SK-N-SH (cell line): Measurements from ENCODE around the gene NPTX1. TPM values are rescaled to one million over a fixed set of nuclear protein-coding genes. Genes with fewer than 3 reads are reported as not detected.

Source experiments
- CTCF ChIA-PET: fragments of 300-600, 350-600 bp; formaldehyde crosslinking; extraction: SDS; loops from one replicate; lab custom pipeline; 2021; lab: Yijun Ruan, JAX
- POLR2A ChIA-PET: fragments of 350-600 bp; sonication (Branson Sonifier 250); formaldehyde crosslinking; extraction: SDS; loops from one replicate; lab custom pipeline; 2020; ENCODE audit warnings: antibody characterized with exemption, inconsistent platforms; lab: Yijun Ruan, JAX
- DNase-seq: peaks from one replicate; pipeline ENCODE4 v3.0.0; 2012
- H2AFZ ChIP-seq: fragments of 200-600 bp; sonication (generic); 2 replicates; pipeline ENCODE4 v1.8.1; 2016; ENCODE audit warnings: antibody characterized with exemption, mild to moderate bottlenecking, low read depth
- H3F3A ChIP-seq: fragments of 200-600 bp; sonication (generic); replicated peaks from 2 replicates; pipeline ENCODE3; 2016; ENCODE audit warnings: antibody characterized with exemption, mild to moderate bottlenecking; ENCODE audit not compliant: insufficient read depth
- H3K27ac ChIP-seq, 2 experiments: fragments of 200-500 bp in 1 of 2; fragments of 200-600 bp in 1 of 2; sonication (Bioruptor generic) in 1 of 2; sonication (generic), shearing (Covaris generic) in 1 of 2; 2 replicates each; pipeline versions ENCODE4 v1.5.1 to v1.6.1; 2014 to 2016; ENCODE audit warnings: low read depth in 2 of 2, inconsistent platforms in 1 of 2, low read length in 1 of 2, mild to moderate bottlenecking in 1 of 2, mixed read lengths in 1 of 2
- H3K27me3 ChIP-seq: fragments of 200-600 bp; sonication (generic), shearing (Covaris generic); 2 replicates; pipeline ENCODE4 v1.6.1; 2016; ENCODE audit warnings: mixed run types; ENCODE audit not compliant: insufficient read depth
- H3K36me3 ChIP-seq, 2 experiments: fragments of 200-500 bp in 1 of 2; fragments of 200-600 bp in 1 of 2; sonication (Bioruptor generic) in 1 of 2; sonication (generic) in 1 of 2; replicated peaks in 1 of 2; 2 replicates each; pipeline versions ENCODE3 to v1.5.1; 2014 to 2016; ENCODE audit warnings: low read length in 1 of 2, mild to moderate bottlenecking in 1 of 2; ENCODE audit not compliant: insufficient read depth in 2 of 2, control insufficient read depth in 1 of 2
- H3K4me1 ChIP-seq, 2 experiments: fragments of 200-500 bp in 1 of 2; fragments of 200-600 bp in 1 of 2; sonication (Bioruptor generic) in 1 of 2; sonication (generic), shearing (Covaris generic) in 1 of 2; 2 replicates each; pipeline versions ENCODE4 v1.5.1 to v1.6.1; 2014 to 2016; ENCODE audit warnings: low read depth in 1 of 2, low read length in 1 of 2, mixed run types in 1 of 2; ENCODE audit not compliant: insufficient read depth in 2 of 2, control insufficient read depth in 1 of 2
- H3K4me2 ChIP-seq: fragments of 200-600 bp; sonication (generic), shearing (Covaris generic); 2 replicates; pipeline ENCODE4 v1.6.1; 2017; ENCODE audit warnings: mixed run types
- H3K4me3 ChIP-seq, 2 experiments: fragments of 200-500 bp in 1 of 2; fragments of 200-600 bp in 1 of 2; sonication (Bioruptor generic) in 1 of 2; sonication (generic), shearing (Covaris generic) in 1 of 2; 2 replicates each; pipeline versions ENCODE4 v1.5.1 to v1.8.1; 2014 to 2016; ENCODE audit warnings: low read depth in 2 of 2, inconsistent platforms in 1 of 2, low read length in 1 of 2, mild to moderate bottlenecking in 1 of 2, mixed read lengths in 1 of 2, moderate library complexity in 1 of 2
- H3K79me2 ChIP-seq: fragments of 200-600 bp; sonication (generic); 2 replicates; pipeline ENCODE4 v1.8.1; 2017; ENCODE audit warnings: mild to moderate bottlenecking; ENCODE audit not compliant: insufficient read depth
- H3K9ac ChIP-seq: fragments of 200-600 bp; sonication (generic); 2 replicates; pipeline ENCODE4 v1.6.1; 2017; ENCODE audit warnings: mixed run types
- H3K9me2 ChIP-seq: fragments of 200-600 bp; sonication (generic); 2 replicates; pipeline ENCODE4 v1.6.1; 2017; ENCODE audit warnings: mixed run types
- H3K9me3 ChIP-seq: fragments of 200-600 bp; sonication (generic); 2 replicates; pipeline ENCODE4 v1.6.1; 2017; ENCODE audit warnings: mixed run types, mild to moderate bottlenecking, moderate library complexity
- H4K20me1 ChIP-seq: fragments of 200-600 bp; sonication (generic); 2 replicates; pipeline ENCODE4 v1.6.1; 2017; ENCODE audit warnings: mild to moderate bottlenecking, mixed run types; ENCODE audit not compliant: insufficient read depth
- CHD2 ChIP-seq: fragments of 150-350 bp; IDR thresholded peaks from 2 replicates; pipeline ENCODE4 v1.6.1; 2018; ENCODE audit warnings: low read length; ENCODE audit not compliant: partially characterized antibody
- ELF1 ChIP-seq: IDR thresholded peaks from 2 replicates; pipeline ENCODE4 v1.4.0; 2012
- EP300 ChIP-seq, 2 experiments: IDR thresholded peaks; 2 replicates each; pipeline versions ENCODE4 v1.4.0 to v1.6.1; 2012; ENCODE audit warnings: borderline replicate concordance in 1 of 2, low read depth in 1 of 2, low read length in 1 of 2
- FOXJ3 ChIP-seq: sonication (generic); formaldehyde crosslinking; IDR thresholded peaks from 2 replicates; pipeline ENCODE4 v1.5.1; 2020; ENCODE audit warnings: mild to moderate bottlenecking, missing genetic modification reagents
- FOXM1 ChIP-seq: IDR thresholded peaks from 2 replicates; pipeline ENCODE4 v1.4.0; 2012; ENCODE audit warnings: low read depth, mild to moderate bottlenecking
- GABPA ChIP-seq: IDR thresholded peaks from 2 replicates; pipeline ENCODE4 v1.4.0; 2012; ENCODE audit warnings: low read depth, mild to moderate bottlenecking
- IRF3 ChIP-seq: fragments of 150-350 bp; IDR thresholded peaks from 2 replicates; pipeline ENCODE4 v1.6.1; 2016; ENCODE audit warnings: mild to moderate bottlenecking, low read depth, low read length
- MEF2A ChIP-seq: IDR thresholded peaks from 2 replicates; pipeline ENCODE4 v1.4.0; 2012; ENCODE audit warnings: low read depth, borderline replicate concordance
- MXI1 ChIP-seq: IDR thresholded peaks from 2 replicates; pipeline ENCODE4 v1.6.1; 2012; ENCODE audit warnings: mild to moderate bottlenecking, low read depth, low read length, improper control_type of control experiment
- NFIC ChIP-seq: IDR thresholded peaks from 2 replicates; pipeline ENCODE4 v1.4.0; 2012; ENCODE audit warnings: borderline replicate concordance
- PBX3 ChIP-seq: IDR thresholded peaks from 2 replicates; pipeline ENCODE4; 2012
- RCOR1 ChIP-seq: fragments of 150-350 bp; IDR thresholded peaks from 2 replicates; pipeline ENCODE4 v1.6.1; 2017; ENCODE audit warnings: antibody characterized with exemption, low read length
- RXRA ChIP-seq: IDR thresholded peaks from 2 replicates; pipeline ENCODE4 v1.4.0; 2012; ENCODE audit warnings: low read depth, mild to moderate bottlenecking, borderline replicate concordance
- SIN3A ChIP-seq: IDR thresholded peaks from 2 replicates; pipeline ENCODE4 v1.6.1; 2012; ENCODE audit warnings: low read depth, mild to moderate bottlenecking, low read length, moderate library complexity, borderline replicate concordance
- TAF1 ChIP-seq: IDR thresholded peaks from 2 replicates; pipeline ENCODE4 v1.6.1; 2012; ENCODE audit warnings: low read depth, mild to moderate bottlenecking, low read length, moderate library complexity, borderline replicate concordance
- TCF12 ChIP-seq: IDR thresholded peaks from 2 replicates; pipeline ENCODE4 v1.4.0; 2012
- TEAD4 ChIP-seq: IDR thresholded peaks from 2 replicates; pipeline ENCODE4 v1.4.0; 2012; ENCODE audit warnings: mild to moderate bottlenecking, borderline replicate concordance; ENCODE audit not compliant: insufficient read depth
- YY1 ChIP-seq: IDR thresholded peaks from 2 replicates; pipeline ENCODE4 v1.4.0; 2012; ENCODE audit warnings: low read depth, mild to moderate bottlenecking
- ZBTB33 ChIP-seq: IDR thresholded peaks from 2 replicates; pipeline ENCODE4 v1.4.0; 2012; ENCODE audit warnings: low read depth, borderline replicate concordance
- WGBS: methylation state at CpG from one replicate; pipeline ENCODE4 v1.1.6; 2017; ENCODE audit warnings: low lambda C conversion rate; 5-methylcytosine and 5-hydroxymethylcytosine counted together
- polyA plus RNA-seq, 3 experiments: library from polyadenylated mRNA; depleted of rRNA; stranded (reverse); fragments of >200 nt; gene quantifications; 2 replicates each; pipeline ENCODE4 v1.2.3, GENCODE V29; 2012

The NPTX1 gene
- polyA plus RNA-seq, 1 of the 3 experiments (the other 2 are of a cell fraction) = 0.05 TPM

GRCh38 chr17:80443498-80443897 is 32.9 kb downstream of the NPTX1 start:
- Histone ChIP-seq H3K79me2 (no peaks in the 10 kb centered on the region), H3F3A (no peaks in the 10 kb centered on the region), H3K4me2 (no peak overlapping the region)
- TF ChIP-seq RXRA (no peak), RCOR1 (no peak), SIN3A (no peak), PBX3 (no peak), EP300 (IDR thresholded peaks at IDR 0.05; ENCODE audit: borderline replicate concordance in 1 of 2, low read depth in 1 of 2, low read length in 1 of 2) (no peak), TAF1 (no peak), ZBTB33 (no peak), MXI1 (no peak), NFIC (no peak), TCF12 (no peak), MEF2A (no peak), FOXM1 (no peak)
- TF ChIP-seq, all 33 proteins: peak for 0
- peaks cover 17% of the 10 kb centered on the region; the same call in 1 of the 2 replicates for H4K20me1 ChIP-seq
- ChIA-PET POLR2A (interaction anchor here (1.2 to 1.6 kb wide), 2 partner anchors 11 to 15 kb away, joined by 3 to 7 read pairs; no protein-coding TSS in a partner anchor), CTCF (interaction anchor here (0.7 to 1.5 kb wide), 9 partner anchors 10 to 538 kb away, joined by 3 to 6 read pairs (median 3); no protein-coding TSS in a partner anchor)
- no peak overlapping the region for H3K9ac ChIP-seq
- no peak overlapping the region for H2AFZ ChIP-seq
- peaks cover 0 to 10% of the 10 kb centered on the region in 2 experiments; a peak in 1 of 4 replicates for H3K4me1 ChIP-seq
- no peaks in the 10 kb centered on the region for H3K9me2 ChIP-seq
- WGBS = 59% methylated on average over 12 of the region's 12 CpGs
- no peaks in the 10 kb centered on the region for H3K36me3 ChIP-seq
- H3K27me3 ChIP-seq = no peaks in the 10 kb centered on the region
- H3K9me3 ChIP-seq = no peaks in the 10 kb centered on the region
- H3K27ac ChIP-seq = no peak overlapping the region
- no peak for DNase-seq
- H3K4me3 ChIP-seq = no peak overlapping the region

GRCh38 chr17:80442764-80443163 is 33.6 kb downstream of the NPTX1 start:
- Histone ChIP-seq H2AFZ (no peak overlapping the region), H3K36me3 (no peaks in the 10 kb centered on the region), H3K27ac (no peak overlapping the region), H3K9me3 (no peaks in the 10 kb centered on the region), H3K9ac (no peak overlapping the region), H3K9me2 (no peaks in the 10 kb centered on the region), H3K4me3 (no peak overlapping the region), H3K4me2 (no peak overlapping the region), H3K4me1 (peaks cover 0 to 10% of the 10 kb centered on the region in 2 experiments; a peak in 1 of 4 replicates), H3K27me3 (no peaks in the 10 kb centered on the region), H4K20me1 (peaks cover 17% of the 10 kb centered on the region), H3K79me2 (no peaks in the 10 kb centered on the region), H3F3A (no peaks in the 10 kb centered on the region)
- TF ChIP-seq CHD2 (no peak), SIN3A (no peak), FOXJ3 (no peak), YY1 (no peak), ELF1 (no peak), NFIC (no peak), RXRA (no peak), PBX3 (no peak), GABPA (no peak), IRF3 (no peak), TEAD4 (no peak), TCF12 (no peak)
- ChIA-PET CTCF (interaction anchor here (0.7 to 1.5 kb wide), 7 partner anchors 10 to 528 kb away, joined by 3 to 6 read pairs (median 3); no protein-coding TSS in a partner anchor), POLR2A (interaction anchor here (1.2 to 1.6 kb wide), 2 partner anchors 12 to 15 kb away, joined by 3 to 7 read pairs; no protein-coding TSS in a partner anchor)
- WGBS = 45% methylated on average over 4 of the region's 4 CpGs
- DNase-seq = no peak
